IPS-18c (cell line): ENCODE data around the gene ARHGAP6.

Source experiments
- H3K4me3 ChIP-seq: 2 replicates; pipeline ENCODE4 v1.7.0; 2013; ENCODE audit warnings: low read depth, mild to moderate bottlenecking, low read length, moderate library complexity; ENCODE audit not compliant: insufficient read depth
- H3K9me3 ChIP-seq: one replicate; pipeline ENCODE4 v1.6.1; 2013; ENCODE audit warnings: mild to moderate bottlenecking, low read length, moderate library complexity; ENCODE audit not compliant: control insufficient read depth, insufficient read depth

ARHGAP6 gene

GRCh38 chrX:11189097-11189496 is 476.6 kb downstream of the ARHGAP6 start:
- H3K4me3 ChIP-seq: no peak overlapping the region
- H3K9me3 ChIP-seq: peaks cover 2% of the 10 kb centered on the region

DNA sequence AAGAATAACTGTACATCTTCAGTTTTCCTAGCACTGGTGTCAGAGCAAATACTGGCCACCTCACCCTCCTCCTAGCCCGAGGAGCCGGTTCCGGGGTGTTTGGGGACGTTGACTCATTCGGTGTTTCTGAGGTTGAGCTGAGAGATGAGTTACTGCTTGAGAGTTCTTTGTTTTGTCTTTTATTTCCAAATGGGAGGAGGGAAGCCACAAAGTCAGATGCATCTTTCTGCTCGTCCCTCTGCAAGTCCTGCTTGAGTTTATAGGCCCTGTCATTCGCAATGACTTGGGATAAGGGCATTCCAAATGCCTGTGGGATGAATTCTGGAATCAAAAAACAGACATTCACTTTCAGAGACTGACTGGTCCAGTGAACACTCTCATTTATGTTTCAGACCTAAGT is 477.1 kb downstream of the ARHGAP6 start:
- H3K9me3 ChIP-seq: peaks cover 2% of the 10 kb centered on the region
- H3K4me3 ChIP-seq: no peak overlapping the region

DNA sequence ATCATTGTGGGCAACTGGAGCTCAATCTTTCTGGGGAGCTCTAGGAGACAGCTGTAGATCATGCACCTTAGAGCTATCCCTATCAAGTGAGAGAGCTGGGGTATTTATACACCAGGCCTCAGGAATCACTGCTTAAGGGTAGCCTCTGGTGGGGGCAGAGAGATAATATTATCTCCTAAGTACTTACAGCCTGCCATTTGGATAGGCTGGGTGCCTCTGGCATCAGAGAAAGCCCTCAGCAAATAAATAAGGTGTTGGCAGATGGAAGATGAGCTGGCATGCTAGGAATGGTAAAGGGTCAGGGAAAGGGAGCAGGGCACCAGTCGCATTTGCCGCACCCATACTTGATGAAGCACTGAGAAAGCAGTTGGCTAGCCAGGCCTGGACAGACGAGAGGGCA is 478.7 kb downstream of the ARHGAP6 start:
- Histone ChIP-seq H3K9me3 (peaks cover 2% of the 10 kb centered on the region), H3K4me3 (no peak overlapping the region)

DNA sequence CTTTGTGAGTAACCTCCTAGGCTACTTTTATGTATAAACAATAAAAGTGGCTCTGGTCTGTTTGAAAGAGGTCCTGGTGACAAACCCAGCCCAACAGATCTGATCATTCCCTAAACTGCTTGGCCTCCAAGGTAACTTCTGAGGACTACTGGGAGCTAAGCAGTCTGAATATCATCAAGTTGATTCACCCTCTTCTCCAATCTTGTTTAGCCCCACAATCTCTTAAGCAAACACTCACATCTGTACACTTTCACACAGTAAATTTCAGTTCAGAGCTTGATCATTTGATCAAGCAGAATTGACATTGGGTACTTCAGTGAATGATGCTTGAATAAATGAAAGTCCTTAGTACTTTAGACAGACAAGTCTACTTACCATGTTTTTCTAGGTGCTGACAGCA is 479.9 kb downstream of the ARHGAP6 start:
- no peak overlapping the region for H3K4me3 ChIP-seq
- H3K9me3 ChIP-seq: no peaks in the 10 kb centered on the region

GRCh38 chrX:11180571-11180970 is 485.1 kb downstream of the ARHGAP6 start:
- H3K4me3 ChIP-seq: no peak overlapping the region
- no peaks in the 10 kb centered on the region for H3K9me3 ChIP-seq

DNA sequence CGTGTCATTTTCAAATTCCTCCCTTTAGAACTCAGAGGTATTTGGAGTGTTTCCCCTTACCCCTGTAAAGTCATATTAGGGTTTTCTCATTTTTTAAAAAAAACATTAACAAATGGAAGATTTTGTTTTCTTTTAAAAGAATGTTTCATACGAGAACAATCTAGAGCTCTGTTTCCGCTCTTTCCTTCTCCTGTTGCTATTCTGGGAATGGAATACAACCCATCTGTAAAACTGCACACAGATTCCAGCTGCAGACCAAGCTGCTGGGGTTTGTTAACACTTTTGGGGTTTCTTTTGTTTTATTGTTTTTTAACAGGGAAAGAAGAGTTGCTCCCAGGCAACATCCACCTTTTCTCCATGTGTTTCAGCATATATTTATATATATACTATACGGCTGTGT is 493.3 kb downstream of the ARHGAP6 start:
- no peak overlapping the region for H3K4me3 ChIP-seq
- H3K9me3 ChIP-seq: peaks cover 4% of the 10 kb centered on the region

GRCh38 chrX:11171956-11172355 is 493.8 kb downstream of the ARHGAP6 start:
- Histone ChIP-seq H3K9me3 (peaks cover 4% of the 10 kb centered on the region), H3K4me3 (no peak overlapping the region)

DNA sequence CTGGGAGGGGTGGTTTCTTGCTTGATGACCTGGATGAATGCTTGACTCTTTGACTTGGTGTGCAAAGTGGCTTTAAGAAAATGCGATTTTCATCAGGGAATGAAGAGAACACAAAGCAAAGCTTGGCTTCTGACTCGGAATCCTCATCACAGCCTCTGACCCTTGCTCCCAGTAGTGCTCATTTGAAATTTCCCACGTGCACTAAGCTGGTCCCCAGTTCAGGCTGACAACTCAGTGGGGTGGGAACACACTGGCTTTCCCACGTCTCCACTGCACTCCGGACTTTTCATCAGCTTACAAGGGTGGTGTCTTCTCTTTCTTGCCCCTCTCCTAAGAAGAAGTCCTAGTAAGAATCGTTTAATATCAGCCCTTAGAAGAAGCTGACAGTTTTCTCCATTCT is 501.3 kb downstream of the ARHGAP6 start:
- H3K9me3 ChIP-seq: peaks cover 5% of the 10 kb centered on the region
- no peak overlapping the region for H3K4me3 ChIP-seq

DNA sequence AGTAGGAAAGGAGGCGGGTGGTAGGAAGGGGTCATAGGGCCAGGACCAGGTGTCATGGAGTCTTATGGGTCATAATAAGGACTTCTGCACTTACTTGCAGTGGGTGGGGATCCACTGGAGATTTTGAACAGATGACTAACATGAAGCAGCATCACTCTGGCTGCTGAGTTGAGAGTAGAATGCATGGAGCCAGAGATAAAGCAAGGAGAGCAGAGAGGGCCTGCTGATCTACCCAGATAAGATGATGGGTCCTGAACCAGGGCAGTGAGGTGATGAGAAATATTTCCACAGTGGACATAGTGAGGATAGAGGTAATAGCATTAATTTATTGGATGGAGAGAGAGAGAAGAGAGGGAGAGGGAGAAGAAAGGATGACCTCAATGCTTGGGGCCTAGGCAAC is 506.6 kb downstream of the ARHGAP6 start:
- H3K4me3 ChIP-seq: no peak overlapping the region
- peaks cover 3% of the 10 kb centered on the region for H3K9me3 ChIP-seq

DNA sequence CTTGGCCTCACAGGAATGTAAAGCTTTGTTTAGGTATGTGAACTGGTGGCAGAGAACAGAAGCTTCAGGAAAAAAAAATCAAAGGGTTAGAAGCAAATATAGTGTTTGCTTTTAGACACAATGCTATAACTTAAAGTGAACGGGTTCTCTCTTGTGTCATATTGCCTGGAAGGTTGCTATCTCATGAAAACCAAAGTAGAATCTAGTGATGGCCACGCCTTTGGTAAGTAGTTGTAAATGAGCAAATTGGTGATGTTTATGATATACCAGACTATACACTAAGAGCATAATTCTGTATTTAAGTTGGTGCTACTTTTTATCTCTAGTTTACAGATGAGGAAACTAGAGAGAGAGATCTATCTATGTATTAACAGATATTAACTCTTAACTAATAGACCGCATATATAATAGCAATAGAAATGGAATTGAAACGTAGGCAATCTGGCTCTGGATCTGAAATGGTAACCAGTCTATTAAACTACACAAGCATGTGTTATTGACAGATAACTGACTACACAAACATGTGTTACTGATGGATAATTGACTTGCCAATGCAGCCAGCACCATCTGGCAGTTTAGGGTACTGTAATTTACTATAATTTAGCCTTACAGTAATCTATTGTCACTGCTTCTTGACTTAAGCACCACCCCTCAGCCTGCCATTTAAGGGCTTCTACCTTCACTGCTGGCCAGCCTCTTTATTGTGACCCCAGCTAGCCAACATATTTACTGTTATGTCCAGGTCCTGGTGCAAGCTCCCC is 513.7 kb downstream of the ARHGAP6 start:
- Histone ChIP-seq H3K9me3 (no peaks in the 10 kb centered on the region), H3K4me3 (no peak overlapping the region)

- Histone ChIP-seq H3K4me3 (no peak overlapping the region), H3K9me3 (peaks cover 2% of the 10 kb centered on the region)
These were observed 517.3 kb downstream of the ARHGAP6 start for GRCh38 chrX:11148401-11148800.

GRCh38 chrX:11146411-11146810 is 519.3 kb downstream of the ARHGAP6 start:
- Histone ChIP-seq H3K9me3 (peaks cover 2% of the 10 kb centered on the region), H3K4me3 (no peak overlapping the region)

DNA sequence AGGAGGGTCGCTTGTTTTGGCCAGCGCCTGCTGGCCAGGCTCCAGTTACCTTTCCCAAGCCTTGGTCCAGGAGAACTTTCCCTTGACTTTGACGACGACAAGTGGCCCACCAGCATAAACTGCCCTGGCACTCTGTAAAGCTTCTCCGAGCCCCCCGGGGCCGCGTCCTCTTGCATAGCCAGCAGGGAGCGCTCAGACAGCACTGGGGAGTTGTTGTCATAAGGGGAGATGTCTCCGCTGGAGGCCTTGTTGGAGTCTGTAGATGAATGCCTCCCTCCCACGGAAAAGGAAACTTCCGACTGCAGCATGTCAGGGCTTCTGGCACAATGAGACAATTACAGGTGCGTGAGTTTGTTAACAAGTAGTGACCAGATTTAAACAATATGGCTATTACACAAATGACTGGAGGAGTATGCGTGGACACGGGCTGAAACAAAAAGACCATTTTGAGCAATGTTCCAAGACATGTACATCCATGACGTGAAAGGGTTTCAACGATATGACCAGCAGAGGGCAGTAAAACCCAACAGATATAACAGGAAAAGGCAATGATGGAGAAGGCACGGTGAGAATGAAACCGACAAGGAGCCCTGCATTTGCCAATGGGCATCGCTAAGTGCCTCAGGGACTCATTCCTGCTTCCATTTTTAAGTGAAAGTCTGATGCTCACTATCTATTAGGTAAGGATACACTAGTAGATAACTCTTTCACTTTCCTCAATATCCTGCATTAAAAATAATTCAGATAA is 521.6 kb downstream of the ARHGAP6 start:
- Histone ChIP-seq H3K4me3 (no peak overlapping the region), H3K9me3 (peaks cover 4% of the 10 kb centered on the region)

GRCh38 chrX:11138498-11139390 is 527.0 kb downstream of the ARHGAP6 start:
- H3K9me3 ChIP-seq: peaks cover 5% of the 10 kb centered on the region
- H3K4me3 ChIP-seq: no peak overlapping the region

GRCh38 chrX:11137543-11138139 is 528.1 kb downstream of the ARHGAP6 start:
- H3K9me3 ChIP-seq: peaks cover 8% of the 10 kb centered on the region
- no peak overlapping the region for H3K4me3 ChIP-seq

GRCh38 chrX:11135564-11136185 is 530.0 kb downstream of the ARHGAP6 start:
- no peak overlapping the region for H3K4me3 ChIP-seq
- peaks cover 8% of the 10 kb centered on the region for H3K9me3 ChIP-seq

- no peak overlapping the region for H3K4me3 ChIP-seq
- H3K9me3 ChIP-seq: peaks cover 12% of the 10 kb centered on the region
These were observed 534.6 kb downstream of the ARHGAP6 start for GRCh38 chrX:11131146-11131545.
